Activated CD8-positive, alpha-beta T cell treated with anti-CD3 and anti-CD28 coated beads for 36 hours (primary cell): ENCODE measurements around the gene EPHA4. TPM values are rescaled to one million over a fixed set of nuclear protein-coding genes. Genes with fewer than 3 reads are reported as not detected.

ENCODE experiments used
- ATAC-seq: fragments of 200-7000 bp; cut with Tn5 transposase; one replicate; pipeline ENCODE4 v1.10.0; 2021; ENCODE audit warnings: mild to moderate bottlenecking, moderate library complexity
- CTCF ChIA-PET: fragments of 350-600 bp; sonication (Branson Sonifier 250); formaldehyde crosslinking; loops from one replicate; lab custom pipeline; 2021; ENCODE audit warnings: antibody characterized with exemption; lab: Charles Lee
- POLR2A ChIA-PET: fragments of 350-600 bp; sonication (Branson Sonifier 250); formaldehyde crosslinking; loops from one replicate; lab custom pipeline; 2021; ENCODE audit warnings: antibody characterized with exemption; lab: Charles Lee
- DNase-seq: peaks from one replicate; pipeline ENCODE4 v3.0.0-alpha.2; 2020
- H3K27ac Mint-ChIP-seq: one replicate; pipeline ENCODE4 v1.8.0; 2021; ENCODE audit warnings: mild to moderate bottlenecking, mixed read lengths
- H3K27me3 Mint-ChIP-seq: one replicate; pipeline ENCODE4 v1.8.0; 2021; ENCODE audit warnings: mixed read lengths
- H3K36me3 Mint-ChIP-seq: one replicate; pipeline ENCODE4 v1.8.0; 2021; ENCODE audit warnings: low read depth, mixed read lengths
- H3K4me1 Mint-ChIP-seq: one replicate; pipeline ENCODE4 v1.8.0; 2021; ENCODE audit warnings: low read depth, mixed read lengths
- H3K4me3 Mint-ChIP-seq: one replicate; pipeline ENCODE4 v1.8.0; 2021; ENCODE audit warnings: mild to moderate bottlenecking, moderate library complexity, mixed read lengths
- H3K9me3 Mint-ChIP-seq: one replicate; pipeline ENCODE4 v1.8.0; 2021; ENCODE audit warnings: mixed read lengths
- intact Hi-C: fragments of 100-400 bp; cut with micrococcal nuclease; formaldehyde crosslinking; loops from one replicate; pipeline ENCODE4 v1.10.0; 2022
- total RNA-seq, 2 experiments: library from RNA; stranded (reverse); gene quantifications; one replicate each; pipeline ENCODE4 v1.2.3, GENCODE V29; 2021
- TF ChIP-seq, protein P1 (sequence below): fragments of 200-600 bp; IDR thresholded peaks from one replicate; pipeline ENCODE4 v1.8.0; 2022; ENCODE audit warnings: antibody characterized with exemption, mild to moderate bottlenecking

Gene EPHA4
- total RNA-seq, 2 experiments from 2014 or later: 1.8 to 2.3 TPM

DNA sequence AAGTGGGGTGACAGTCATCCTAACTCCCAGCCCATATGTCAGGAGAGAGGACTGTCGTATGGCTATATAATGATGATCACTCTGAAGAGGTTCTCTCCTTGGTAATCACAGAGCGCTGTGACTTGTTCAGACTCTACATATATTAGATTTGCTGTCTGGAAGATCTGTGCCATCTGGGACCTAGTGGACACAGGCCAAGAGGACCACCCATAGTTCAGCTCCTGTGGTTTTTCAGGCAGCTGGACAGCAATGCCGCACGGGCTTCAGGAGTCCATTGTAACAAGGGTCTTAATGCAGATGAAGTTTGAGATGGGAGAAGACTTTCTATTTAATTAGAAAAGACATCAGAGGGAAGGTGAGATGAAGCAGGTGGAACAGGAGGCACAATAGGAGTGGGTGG, 40.1 kb upstream of the EPHA4 start:
- POLR2A ChIA-PET: no interaction called here
- TF ChIP-seq, protein P1, sequence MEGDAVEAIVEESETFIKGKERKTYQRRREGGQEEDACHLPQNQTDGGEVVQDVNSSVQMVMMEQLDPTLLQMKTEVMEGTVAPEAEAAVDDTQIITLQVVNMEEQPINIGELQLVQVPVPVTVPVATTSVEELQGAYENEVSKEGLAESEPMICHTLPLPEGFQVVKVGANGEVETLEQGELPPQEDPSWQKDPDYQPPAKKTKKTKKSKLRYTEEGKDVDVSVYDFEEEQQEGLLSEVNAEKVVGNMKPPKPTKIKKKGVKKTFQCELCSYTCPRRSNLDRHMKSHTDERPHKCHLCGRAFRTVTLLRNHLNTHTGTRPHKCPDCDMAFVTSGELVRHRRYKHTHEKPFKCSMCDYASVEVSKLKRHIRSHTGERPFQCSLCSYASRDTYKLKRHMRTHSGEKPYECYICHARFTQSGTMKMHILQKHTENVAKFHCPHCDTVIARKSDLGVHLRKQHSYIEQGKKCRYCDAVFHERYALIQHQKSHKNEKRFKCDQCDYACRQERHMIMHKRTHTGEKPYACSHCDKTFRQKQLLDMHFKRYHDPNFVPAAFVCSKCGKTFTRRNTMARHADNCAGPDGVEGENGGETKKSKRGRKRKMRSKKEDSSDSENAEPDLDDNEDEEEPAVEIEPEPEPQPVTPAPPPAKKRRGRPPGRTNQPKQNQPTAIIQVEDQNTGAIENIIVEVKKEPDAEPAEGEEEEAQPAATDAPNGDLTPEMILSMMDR: no peak
- CTCF ChIA-PET: no interaction called here
- intact Hi-C loops: no loop called here
- no peaks in the 10 kb centered on the region for H3K9me3 Mint-ChIP-seq
- no peaks in the 10 kb centered on the region for H3K4me1 Mint-ChIP-seq
- no peak for ATAC-seq
- DNase-seq: no peak
- H3K27ac Mint-ChIP-seq: no peak overlapping the region
- peaks cover 16% of the 10 kb centered on the region for H3K27me3 Mint-ChIP-seq
- no peak overlapping the region for H3K4me3 Mint-ChIP-seq
- H3K36me3 Mint-ChIP-seq: no peaks in the 10 kb centered on the region

DNA sequence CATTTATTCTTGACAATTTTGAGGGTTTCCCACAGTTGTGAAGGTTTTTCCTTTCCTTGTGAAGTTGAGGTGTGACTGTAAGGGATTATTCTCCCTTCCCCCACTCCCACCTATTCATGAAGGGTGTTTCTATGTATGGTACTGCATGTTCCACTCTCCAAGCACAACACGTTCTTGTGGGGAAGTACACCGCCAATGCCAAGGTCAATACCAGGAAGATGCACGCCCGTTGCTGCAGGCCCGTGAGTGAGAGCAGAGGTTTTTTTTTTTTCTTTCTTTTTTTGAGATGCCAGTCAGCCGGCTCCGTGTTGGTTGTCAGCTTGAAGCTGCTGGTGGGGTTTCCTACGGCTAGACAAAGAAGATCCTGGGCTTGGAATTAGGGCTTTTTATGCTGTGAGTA, 38.6 kb upstream of the EPHA4 start:
- H3K36me3 Mint-ChIP-seq: no peaks in the 10 kb centered on the region
- TF ChIP-seq, protein P1: no peak
- intact Hi-C loops: no loop called here
- POLR2A ChIA-PET: no interaction called here
- H3K9me3 Mint-ChIP-seq: no peaks in the 10 kb centered on the region
- H3K4me3 Mint-ChIP-seq: no peak overlapping the region
- peaks cover 13% of the 10 kb centered on the region for H3K27me3 Mint-ChIP-seq
- no peaks in the 10 kb centered on the region for H3K4me1 Mint-ChIP-seq
- ATAC-seq (no peak), DNase-seq (no peak)
- CTCF ChIA-PET: no interaction called here
- H3K27ac Mint-ChIP-seq: no peak overlapping the region

DNA sequence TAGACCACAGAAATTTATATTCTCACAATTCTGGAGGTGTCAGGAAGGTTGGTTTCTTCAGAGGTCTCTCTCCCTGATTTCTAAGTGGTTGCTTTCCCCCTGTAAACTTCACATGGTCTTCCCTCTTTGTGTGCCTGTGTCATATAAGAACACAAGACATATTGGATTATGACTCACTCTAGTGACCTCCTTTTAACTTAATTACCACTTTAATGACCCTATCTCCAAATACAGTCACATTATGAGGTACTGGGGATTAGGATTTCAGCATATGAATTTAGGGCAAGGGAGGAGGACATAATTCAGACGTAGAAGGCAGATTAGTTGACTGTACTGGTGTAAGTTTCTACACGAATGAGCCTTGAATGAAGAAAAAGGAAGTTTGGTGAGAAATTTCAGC, 38.2 kb upstream of the EPHA4 start:
- Mint-ChIP-seq H3K4me3 (no peak overlapping the region), H3K4me1 (no peaks in the 10 kb centered on the region), H3K36me3 (no peaks in the 10 kb centered on the region), H3K27ac (no peak overlapping the region), H3K9me3 (no peaks in the 10 kb centered on the region), H3K27me3 (peaks cover 13% of the 10 kb centered on the region)
- no peak for ATAC-seq
- TF ChIP-seq, protein P1: no peak
- intact Hi-C loops: no loop called here
- no peak for DNase-seq
- POLR2A ChIA-PET: no interaction called here
- CTCF ChIA-PET: no interaction called here

DNA sequence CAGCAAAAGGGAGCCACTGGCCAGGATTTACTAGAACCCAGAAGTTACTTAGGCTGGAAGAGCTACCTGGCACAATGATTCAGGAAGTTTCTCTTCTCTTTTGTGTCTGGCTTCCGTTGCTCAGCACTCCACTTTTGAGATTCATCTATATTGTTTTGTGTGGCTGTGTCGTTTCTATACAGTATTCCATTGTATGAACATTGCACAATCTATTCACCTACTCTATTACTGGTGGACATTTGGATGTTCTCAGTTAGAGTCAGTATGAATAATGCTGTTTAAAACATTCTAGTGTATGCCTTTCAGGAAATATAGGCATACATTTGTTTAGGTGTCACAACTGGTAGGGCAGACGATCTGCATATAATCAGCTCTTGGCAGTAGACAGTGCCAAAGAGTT, 36.3 kb upstream of the EPHA4 start:
- Mint-ChIP-seq H3K4me3 (no peak overlapping the region), H3K36me3 (no peaks in the 10 kb centered on the region), H3K27me3 (peaks cover 15% of the 10 kb centered on the region), H3K9me3 (no peaks in the 10 kb centered on the region), H3K27ac (no peak overlapping the region), H3K4me1 (no peaks in the 10 kb centered on the region)
- TF ChIP-seq, protein P1: no peak
- ATAC-seq (no peak), DNase-seq (no peak)
- ChIA-PET CTCF (no interaction called here), POLR2A (no interaction called here)
- intact Hi-C loops: no loop called here

DNA sequence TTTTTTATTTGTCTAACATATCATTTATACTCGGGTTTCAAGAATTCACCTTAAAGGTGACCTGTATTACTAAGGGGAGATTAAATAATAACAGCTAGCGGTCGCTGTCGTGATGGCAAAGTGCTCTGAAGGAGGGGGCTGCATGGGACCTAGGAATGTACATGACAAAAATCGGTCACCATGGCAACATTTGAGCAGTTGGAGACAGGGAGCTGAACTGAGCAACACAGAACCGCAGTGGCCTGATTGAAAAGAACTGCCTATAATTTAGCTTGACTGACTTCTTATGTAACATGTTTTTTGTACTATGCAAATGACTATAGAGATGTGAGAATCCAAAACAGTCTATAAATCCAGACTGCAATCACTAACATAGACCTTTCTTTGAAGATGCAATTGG, 34.3 kb upstream of the EPHA4 start:
- intact Hi-C loops: no loop called here
- H3K27me3 Mint-ChIP-seq: peaks cover 8% of the 10 kb centered on the region
- TF ChIP-seq, protein P1: no peak
- no peaks in the 10 kb centered on the region for H3K4me1 Mint-ChIP-seq
- no peak overlapping the region for H3K4me3 Mint-ChIP-seq
- POLR2A ChIA-PET: no interaction called here
- no peak overlapping the region for H3K27ac Mint-ChIP-seq
- no peaks in the 10 kb centered on the region for H3K9me3 Mint-ChIP-seq
- CTCF ChIA-PET: no interaction called here
- H3K36me3 Mint-ChIP-seq: no peaks in the 10 kb centered on the region
- ATAC-seq (no peak), DNase-seq (no peak)
